Chondrocyte (in vitro differentiated cells): ENCODE measurements around the gene ZDHHC5. TPM values are rescaled to one million over a fixed set of nuclear protein-coding genes. Genes with fewer than 3 reads are reported as not detected.
"Not testable (repeated sequence)": the region's sequence is repeated elsewhere in the genome, so short reads cannot be mapped to it uniquely, and the experiment has no call there.

Source experiments
- DNase-seq: peaks from one replicate; pipeline ENCODE4 v3.0.0; 2021; ENCODE audit warnings: mixed read lengths, low spot score
- H3K27ac Mint-ChIP-seq: one replicate; pipeline ENCODE4 v1.8.0; 2021; ENCODE audit warnings: mild to moderate bottlenecking, moderate library complexity, mixed read lengths; ENCODE audit not compliant: unreplicated experiment
- H3K27me3 Mint-ChIP-seq: 2 replicates; pipeline ENCODE4 v1.8.0; 2021; ENCODE audit warnings: low read depth, mixed read lengths
- H3K36me3 Mint-ChIP-seq: 2 replicates; pipeline ENCODE4 v1.8.0; 2021; ENCODE audit warnings: low read depth, mixed read lengths
- H3K4me1 Mint-ChIP-seq: 2 replicates; pipeline ENCODE4 v1.8.0; 2021; ENCODE audit warnings: low read depth, mild to moderate bottlenecking, mixed read lengths
- H3K4me3 Mint-ChIP-seq: one replicate; pipeline ENCODE4 v1.8.0; 2021; ENCODE audit warnings: mild to moderate bottlenecking, moderate library complexity, mixed read lengths; ENCODE audit not compliant: unreplicated experiment
- H3K9me3 Mint-ChIP-seq: 2 replicates; pipeline ENCODE4 v1.8.0; 2021; ENCODE audit warnings: low read depth, mixed read lengths
- CTCF ChIP-seq: fragments of 200-600 bp; sonication (generic); IDR thresholded peaks from 2 replicates; pipeline ENCODE4 v1.5.0; 2021; ENCODE audit warnings: antibody characterized with exemption, mild to moderate bottlenecking, moderate library complexity
- total RNA-seq: library from RNA; stranded (reverse); gene quantifications from 3 replicates; pipeline ENCODE4 v1.2.1, GENCODE V29; 2021

ZDHHC5 gene
- total RNA-seq, 1 donor from 2014 or later = 57.4 TPM

- H3K4me1 Mint-ChIP-seq = peaks cover 38% of the 10 kb centered on the region
- H3K36me3 Mint-ChIP-seq = no peaks in the 10 kb centered on the region
- H3K4me3 Mint-ChIP-seq = no peak overlapping the region
- no peak for DNase-seq
- H3K27ac Mint-ChIP-seq = no peak overlapping the region
- no peak for TF ChIP-seq CTCF
- no peaks in the 10 kb centered on the region for H3K9me3 Mint-ChIP-seq
- H3K27me3 Mint-ChIP-seq = peaks cover 29% of the 10 kb centered on the region
These were observed 16.5 kb upstream of the ZDHHC5 start for GRCh38 chr11:57651408-57651807.

GRCh38 chr11:57652230-57652629 is 15.7 kb upstream of the ZDHHC5 start:
- Mint-ChIP-seq H3K27me3 (peaks cover 20% of the 10 kb centered on the region), H3K4me1 (peaks cover 36% of the 10 kb centered on the region)
- H3K9me3 Mint-ChIP-seq, H3K4me3 Mint-ChIP-seq, DNase-seq, H3K27ac Mint-ChIP-seq, H3K36me3 Mint-ChIP-seq: not testable (repeated sequence)

- H3K4me3 Mint-ChIP-seq = no peak overlapping the region
These were observed 15.3 kb upstream of the ZDHHC5 start for GRCh38 chr11:57652662-57653061.

GRCh38 chr11:57653163-57653562 is 14.8 kb upstream of the ZDHHC5 start:
- H3K4me3 Mint-ChIP-seq = no peak overlapping the region
- no peak for DNase-seq
- peaks cover 11% of the 10 kb centered on the region for H3K27me3 Mint-ChIP-seq
- H3K36me3 Mint-ChIP-seq = no peaks in the 10 kb centered on the region
- TF ChIP-seq CTCF = no peak
- H3K9me3 Mint-ChIP-seq = no peaks in the 10 kb centered on the region
- peaks cover 33% of the 10 kb centered on the region for H3K4me1 Mint-ChIP-seq
- no peak overlapping the region for H3K27ac Mint-ChIP-seq

More at GRCh38 chr11:57652662-57653061, 15.3 kb upstream of the ZDHHC5 start:
- Mint-ChIP-seq H3K27me3 (peaks cover 16% of the 10 kb centered on the region), H3K4me1 (peaks cover 35% of the 10 kb centered on the region), H3K36me3 (no peaks in the 10 kb centered on the region), H3K27ac (no peak overlapping the region), H3K9me3 (no peaks in the 10 kb centered on the region)
- no peak for DNase-seq
- TF ChIP-seq CTCF = no peak

- peak overlapping the region; percentile 96 for H3K27ac Mint-ChIP-seq
- H3K4me1 Mint-ChIP-seq = peaks cover 19% of the 10 kb centered on the region
- peak overlapping the region; percentile 99 for H3K4me3 Mint-ChIP-seq
- no peaks in the 10 kb centered on the region for H3K9me3 Mint-ChIP-seq
- no peaks in the 10 kb centered on the region for H3K27me3 Mint-ChIP-seq
- DNase-seq = no peak
- H3K36me3 Mint-ChIP-seq = peaks cover 13% of the 10 kb centered on the region
- TF ChIP-seq CTCF = no peak
These were observed 11.1 kb upstream of the ZDHHC5 start for GRCh38 chr11:57656885-57657193.

GRCh38 chr11:57657194-57658022 is 10.5 kb upstream of the ZDHHC5 start, which contains the start of gene CLP1:
TSS of gene CLP1 (plus strand) at chr11:57657762. CDS start at chr11:57659477, 1,715 bp downstream.
- Mint-ChIP-seq H3K4me1 (peaks cover 19% of the 10 kb centered on the region), H3K27ac (peak within 1 kb of the TSS; percentile 96), H3K27me3 (no peaks in the 10 kb centered on the region), H3K9me3 (no peaks in the 10 kb centered on the region), H3K36me3 (peaks cover 16% of the 10 kb centered on the region), H3K4me3 (peak within 1 kb of the TSS; percentile 99)
- DNase-seq = peak; percentile 99
- no peak for TF ChIP-seq CTCF
